HCT116 (cell line): ENCODE results near the gene GPR108. TPM values are rescaled to one million over a fixed set of nuclear protein-coding genes. Genes with fewer than 3 reads are reported as not detected.

ENCODE experiments used
- ATAC-seq: fragments of 200-7000 bp; cut with Tn5 transposase; 2 replicates; pipeline ENCODE4 v1.9.1; 2020; ENCODE audit warnings: mild to moderate bottlenecking, moderate library complexity
- BruUV-seq: library from RNA; stranded (reverse); fragments of 400-500 nt; replicated peaks from 2 replicates; lab custom pipeline; 2021; lab: Mats Ljungman, UMichigan
- CTCF ChIA-PET: fragments of 300-600 bp; sonication (Branson Sonifier 250); formaldehyde crosslinking; loops from one replicate; lab custom pipeline; 2021; ENCODE audit warnings: antibody characterized with exemption; lab: Charles Lee
- POLR2A ChIA-PET: fragments of 300-600, 350-600 bp; sonication (Branson Sonifier 250); formaldehyde crosslinking; loops from one replicate; lab custom pipeline; 2021; ENCODE audit warnings: antibody characterized with exemption; lab: Charles Lee
- RAD21 ChIA-PET, 2 experiments: fragments of 300-600 bp; sonication (Branson Sonifier 250); formaldehyde crosslinking; loops; one replicate each; lab custom pipeline; 2023; ENCODE audit warnings: low total read pairs in 2 of 2; ENCODE audit not compliant: uncharacterized antibody in 2 of 2, unreplicated experiment in 2 of 2, low non-redundant PET in 1 of 2; lab: Charles Lee
- DNase-seq: peaks from one replicate; pipeline ENCODE4 v3.0.0-alpha.2; 2010; ENCODE audit warnings: low read depth, low spot score
- H2AFZ ChIP-seq: fragments of 200-600 bp; shearing (Covaris generic), sonication (generic); 2 replicates; pipeline ENCODE4 v1.6.1; 2017; ENCODE audit warnings: low read depth, mixed run types, mixed read lengths, antibody characterized with exemption, low read length; ENCODE audit not compliant: poor library complexity, severe bottlenecking
- H3K27ac ChIP-seq: 2 replicates; pipeline ENCODE4 v1.5.1; 2012; ENCODE audit warnings: low read depth, low read length
- H3K27me3 ChIP-seq: fragments of 200-600 bp; sonication (generic); 2 replicates; pipeline ENCODE4 v1.6.1; 2016; ENCODE audit warnings: mixed run types, low read length, mixed read lengths; ENCODE audit not compliant: insufficient read depth
- H3K36me3 ChIP-seq, 2 experiments: fragments of 200-500 bp in 1 of 2; fragments of 200-600 bp in 1 of 2; sonication (Bioruptor generic) in 1 of 2; sonication (generic) in 1 of 2; 2 replicates each; pipeline versions ENCODE4 v1.5.1 to v1.6.1; 2014 to 2016; ENCODE audit warnings: low read length in 2 of 2, inconsistent platforms in 1 of 2, mixed read lengths in 1 of 2, mixed run types in 1 of 2; ENCODE audit not compliant: insufficient read depth in 2 of 2, control insufficient read depth in 1 of 2
- H3K4me1 ChIP-seq, 2 experiments: fragments of 200-600 bp in 1 of 2; sonication (generic) in 1 of 2; 2 replicates each; pipeline versions ENCODE4 v1.5.1 to v1.6.1; 2012 to 2017; ENCODE audit warnings: low read length in 2 of 2, inconsistent platforms in 1 of 2, mild to moderate bottlenecking in 1 of 2, mixed read lengths in 1 of 2, mixed run types in 1 of 2, moderate library complexity in 1 of 2; ENCODE audit not compliant: insufficient read depth in 2 of 2, control insufficient read depth in 1 of 2
- H3K4me2 ChIP-seq: fragments of 200-600 bp; sonication (generic); 2 replicates; pipeline ENCODE4 v1.6.1; 2017; ENCODE audit warnings: mixed run types, low read length, mixed read lengths
- H3K4me3 ChIP-seq, 2 experiments: fragments of 200-600 bp in 1 of 2; sonication (generic) in 1 of 2; replicated peaks in 1 of 2; 2 replicates each; pipeline ENCODE4 v1.5.1; 2011 to 2016; ENCODE audit warnings: low read length in 2 of 2, control low read depth in 1 of 2, low read depth in 1 of 2, mild to moderate bottlenecking in 1 of 2, mixed read lengths in 1 of 2, mixed run types in 1 of 2
- H3K79me2 ChIP-seq: fragments of 200-600 bp; sonication (generic); 2 replicates; pipeline ENCODE4 v1.6.1; 2017; ENCODE audit warnings: mild to moderate bottlenecking, mixed run types, low read length, moderate library complexity, mixed read lengths; ENCODE audit not compliant: insufficient read depth
- H3K9ac ChIP-seq: fragments of 200-600 bp; sonication (generic); 2 replicates; pipeline ENCODE4 v1.6.1; 2016; ENCODE audit warnings: low read length, mixed read lengths
- H3K9me2 ChIP-seq: fragments of 200-600 bp; sonication (generic), shearing (Covaris generic); 2 replicates; pipeline ENCODE4 v1.6.1; 2017; ENCODE audit warnings: mixed run types, mild to moderate bottlenecking, moderate library complexity; ENCODE audit not compliant: insufficient read depth
- H3K9me3 ChIP-seq, 2 experiments: fragments of 200-500 bp in 1 of 2; fragments of 200-600 bp in 1 of 2; sonication (Bioruptor generic) in 1 of 2; sonication (generic) in 1 of 2; 2 replicates each; pipeline ENCODE4 v1.6.1; 2014 to 2017; ENCODE audit warnings: low read length in 2 of 2, mixed read lengths in 2 of 2, inconsistent platforms in 1 of 2, low read depth in 1 of 2, mild to moderate bottlenecking in 1 of 2, mixed run types in 1 of 2, moderate library complexity in 1 of 2; ENCODE audit not compliant: control insufficient read depth in 1 of 2, insufficient read depth in 1 of 2
- H4K20me1 ChIP-seq: fragments of 200-600 bp; sonication (generic), shearing (Covaris generic); 2 replicates; pipeline ENCODE4 v1.6.1; 2017; ENCODE audit warnings: mixed run types, mild to moderate bottlenecking, moderate library complexity; ENCODE audit not compliant: insufficient read depth
- CBX3 ChIP-seq: IDR thresholded peaks from 2 replicates; pipeline ENCODE4 v1.6.1; 2012; ENCODE audit warnings: low read depth
- FOSL1 ChIP-seq: IDR thresholded peaks from 2 replicates; pipeline ENCODE4 v1.6.1; 2012; ENCODE audit warnings: low read depth
- JUND ChIP-seq: IDR thresholded peaks from 2 replicates; pipeline ENCODE4 v1.6.1; 2012
- POLR2AphosphoS5 ChIP-seq: IDR thresholded peaks from 2 replicates; pipeline ENCODE4 v1.6.1; 2011; ENCODE audit warnings: mild to moderate bottlenecking, low read depth, low read length, moderate library complexity
- SIN3A ChIP-seq: IDR thresholded peaks from 2 replicates; pipeline ENCODE4 v1.6.1; 2012; ENCODE audit warnings: low read depth
- SP1 ChIP-seq: IDR thresholded peaks from 2 replicates; pipeline ENCODE4 v1.6.1; 2012; ENCODE audit warnings: low read depth
- SRF ChIP-seq: IDR thresholded peaks from 2 replicates; pipeline ENCODE4 v1.6.1; 2012; ENCODE audit warnings: low read depth
- YY1 ChIP-seq: IDR thresholded peaks from 2 replicates; pipeline ENCODE4 v1.6.1; 2011; ENCODE audit warnings: low read length, low read depth, moderate library complexity, mild to moderate bottlenecking; ENCODE audit not compliant: insufficient replicate concordance; ENCODE audit errors: extremely low read depth
- ZFX ChIP-seq: fragments of 450-650 bp; IDR thresholded peaks from 2 replicates; pipeline ENCODE4 v1.6.1; 2017
- intact Hi-C: fragments of 100-400 bp; cut with micrococcal nuclease; formaldehyde crosslinking; loops from 2 replicates; pipeline ENCODE4 v1.10.0; 2022
- total RNA-seq: library from RNA; stranded (reverse); gene quantifications from one replicate; pipeline ENCODE4 v1.2.1, GENCODE V29; 2021; ENCODE audit not compliant: unreplicated experiment
- TF ChIP-seq, protein P1 (sequence below): IDR thresholded peaks from 2 replicates; pipeline ENCODE4 v1.6.1; 2012
- TF ChIP-seq, protein P2 (sequence below), 3 experiments: fragments of 200-600 bp in 1 of 3; sonication (generic) in 1 of 3; IDR thresholded peaks in 2 of 3; conservative IDR thresholded peaks in 1 of 3; 2 replicates each; pipeline ENCODE4 v1.5.1; 2012 to 2017; ENCODE audit warnings: low read depth in 2 of 3, low read length in 2 of 3, antibody characterized with exemption in 1 of 3, borderline replicate concordance in 1 of 3, control low read depth in 1 of 3, mild to moderate bottlenecking in 1 of 3, mixed read lengths in 1 of 3, mixed run types in 1 of 3, moderate library complexity in 1 of 3; ENCODE audit not compliant: insufficient read depth in 1 of 3
- TF ChIP-seq, protein P3 (sequence below): IDR thresholded peaks from 2 replicates; pipeline ENCODE4 v1.6.1; 2012; ENCODE audit warnings: low read depth
- TF ChIP-seq, protein P4 (sequence below): IDR thresholded peaks from 2 replicates; pipeline ENCODE4 v1.6.1; 2012

The GPR108 gene
- total RNA-seq, 1 experiment from 2014 or later = 75.0 TPM

DNA sequence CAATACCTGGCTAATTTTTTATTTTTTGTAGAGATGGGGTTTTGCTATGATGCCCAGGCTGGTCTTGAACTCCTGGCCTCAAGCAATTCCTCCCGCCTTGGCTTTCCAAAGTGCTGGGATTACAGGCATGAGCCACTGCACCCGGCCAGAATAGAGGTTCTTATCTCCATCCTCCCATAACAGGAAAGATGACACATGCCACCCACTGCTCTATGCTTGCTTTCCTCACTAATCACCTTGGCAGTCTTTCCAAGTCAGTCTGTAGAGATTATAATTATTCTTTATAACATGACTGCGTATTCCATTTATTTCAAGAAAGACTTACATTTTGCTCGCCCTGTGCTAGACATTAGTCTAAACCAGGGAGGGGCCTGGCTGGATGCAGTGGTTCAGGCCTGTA is 41.8 kb upstream of the GPR108 start:
- TF ChIP-seq SRF (no peak), FOSL1 (no peak), ZFX (no peak), YY1 (no peak), CBX3 (no peak), POLR2AphosphoS5 (no peak), JUND (no peak), SP1 (no peak), SIN3A (no peak)
- TF ChIP-seq, protein P1, sequence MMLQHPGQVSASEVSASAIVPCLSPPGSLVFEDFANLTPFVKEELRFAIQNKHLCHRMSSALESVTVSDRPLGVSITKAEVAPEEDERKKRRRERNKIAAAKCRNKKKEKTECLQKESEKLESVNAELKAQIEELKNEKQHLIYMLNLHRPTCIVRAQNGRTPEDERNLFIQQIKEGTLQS = no peak
- TF ChIP-seq, protein P2, sequence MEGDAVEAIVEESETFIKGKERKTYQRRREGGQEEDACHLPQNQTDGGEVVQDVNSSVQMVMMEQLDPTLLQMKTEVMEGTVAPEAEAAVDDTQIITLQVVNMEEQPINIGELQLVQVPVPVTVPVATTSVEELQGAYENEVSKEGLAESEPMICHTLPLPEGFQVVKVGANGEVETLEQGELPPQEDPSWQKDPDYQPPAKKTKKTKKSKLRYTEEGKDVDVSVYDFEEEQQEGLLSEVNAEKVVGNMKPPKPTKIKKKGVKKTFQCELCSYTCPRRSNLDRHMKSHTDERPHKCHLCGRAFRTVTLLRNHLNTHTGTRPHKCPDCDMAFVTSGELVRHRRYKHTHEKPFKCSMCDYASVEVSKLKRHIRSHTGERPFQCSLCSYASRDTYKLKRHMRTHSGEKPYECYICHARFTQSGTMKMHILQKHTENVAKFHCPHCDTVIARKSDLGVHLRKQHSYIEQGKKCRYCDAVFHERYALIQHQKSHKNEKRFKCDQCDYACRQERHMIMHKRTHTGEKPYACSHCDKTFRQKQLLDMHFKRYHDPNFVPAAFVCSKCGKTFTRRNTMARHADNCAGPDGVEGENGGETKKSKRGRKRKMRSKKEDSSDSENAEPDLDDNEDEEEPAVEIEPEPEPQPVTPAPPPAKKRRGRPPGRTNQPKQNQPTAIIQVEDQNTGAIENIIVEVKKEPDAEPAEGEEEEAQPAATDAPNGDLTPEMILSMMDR (IDR thresholded peaks at IDR 0.05 in 2 of 3, conservative IDR thresholded peaks at IDR 0.05 in 1 of 3; ENCODE audit: borderline replicate concordance in 1 of 3, insufficient read depth in 1 of 3, low read depth in 2 of 3, low read length in 2 of 3) = no peak
- TF ChIP-seq, protein P3, sequence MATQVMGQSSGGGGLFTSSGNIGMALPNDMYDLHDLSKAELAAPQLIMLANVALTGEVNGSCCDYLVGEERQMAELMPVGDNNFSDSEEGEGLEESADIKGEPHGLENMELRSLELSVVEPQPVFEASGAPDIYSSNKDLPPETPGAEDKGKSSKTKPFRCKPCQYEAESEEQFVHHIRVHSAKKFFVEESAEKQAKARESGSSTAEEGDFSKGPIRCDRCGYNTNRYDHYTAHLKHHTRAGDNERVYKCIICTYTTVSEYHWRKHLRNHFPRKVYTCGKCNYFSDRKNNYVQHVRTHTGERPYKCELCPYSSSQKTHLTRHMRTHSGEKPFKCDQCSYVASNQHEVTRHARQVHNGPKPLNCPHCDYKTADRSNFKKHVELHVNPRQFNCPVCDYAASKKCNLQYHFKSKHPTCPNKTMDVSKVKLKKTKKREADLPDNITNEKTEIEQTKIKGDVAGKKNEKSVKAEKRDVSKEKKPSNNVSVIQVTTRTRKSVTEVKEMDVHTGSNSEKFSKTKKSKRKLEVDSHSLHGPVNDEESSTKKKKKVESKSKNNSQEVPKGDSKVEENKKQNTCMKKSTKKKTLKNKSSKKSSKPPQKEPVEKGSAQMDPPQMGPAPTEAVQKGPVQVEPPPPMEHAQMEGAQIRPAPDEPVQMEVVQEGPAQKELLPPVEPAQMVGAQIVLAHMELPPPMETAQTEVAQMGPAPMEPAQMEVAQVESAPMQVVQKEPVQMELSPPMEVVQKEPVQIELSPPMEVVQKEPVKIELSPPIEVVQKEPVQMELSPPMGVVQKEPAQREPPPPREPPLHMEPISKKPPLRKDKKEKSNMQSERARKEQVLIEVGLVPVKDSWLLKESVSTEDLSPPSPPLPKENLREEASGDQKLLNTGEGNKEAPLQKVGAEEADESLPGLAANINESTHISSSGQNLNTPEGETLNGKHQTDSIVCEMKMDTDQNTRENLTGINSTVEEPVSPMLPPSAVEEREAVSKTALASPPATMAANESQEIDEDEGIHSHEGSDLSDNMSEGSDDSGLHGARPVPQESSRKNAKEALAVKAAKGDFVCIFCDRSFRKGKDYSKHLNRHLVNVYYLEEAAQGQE = no peak
- TF ChIP-seq, protein P4, sequence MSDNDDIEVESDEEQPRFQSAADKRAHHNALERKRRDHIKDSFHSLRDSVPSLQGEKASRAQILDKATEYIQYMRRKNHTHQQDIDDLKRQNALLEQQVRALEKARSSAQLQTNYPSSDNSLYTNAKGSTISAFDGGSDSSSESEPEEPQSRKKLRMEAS = no peak
- Histone ChIP-seq H4K20me1 (no peaks in the 10 kb centered on the region), H3K9me3 (no peaks in the 10 kb centered on the region), H3K79me2 (no peaks in the 10 kb centered on the region), H3K9ac (no peak overlapping the region), H3K36me3 (no peaks in the 10 kb centered on the region), H3K4me2 (no peak overlapping the region), H3K4me3 (no peak overlapping the region), H3K4me1 (no peaks in the 10 kb centered on the region; a peak in 1 of 4 replicates), H3K27me3 (no peaks in the 10 kb centered on the region), H3K9me2 (no peaks in the 10 kb centered on the region), H3K27ac (no peak overlapping the region), H2AFZ (no peak overlapping the region)
- no TSS peak for BruUV-seq
- CTCF ChIA-PET = interaction anchor here (1.2 kb wide), 1 partner anchor 83 kb away, joined by 3 read pairs; no protein-coding TSS in a partner anchor
- no peak for DNase-seq
- no peak for ATAC-seq
- intact Hi-C loops = no loop called here
- RAD21 ChIA-PET = no interaction called here
- POLR2A ChIA-PET = no interaction called here
